Measurements from ENCODE around the gene APLNR.
"Not testable (repeated sequence)": the region's sequence is repeated elsewhere in the genome, so short reads cannot be mapped to it uniquely, and the experiment has no call there.

The APLNR gene

GRCh38 chr11:57237204-57237681, at the start of gene APLNR:
Gene APLNR (minus strand): TSS chr11:57237250. CDS start chr11:57237004, 246 bp downstream.
- no peak for DNase-seq

GRCh38 chr11:57283231-57283990, 46.4 kb upstream of the APLNR start:
- DNase-seq: no peak

GRCh38 chr11:57281546-57281945, 44.5 kb upstream of the APLNR start:
- DNase-seq: not testable (repeated sequence)

GRCh38 chr11:57279116-57279515, 42.1 kb upstream of the APLNR start:
- no peak for DNase-seq

GRCh38 chr11:57278721-57279095, 41.7 kb upstream of the APLNR start:
- no peak for DNase-seq

GRCh38 chr11:57277845-57278720, 41.0 kb upstream of the APLNR start:
- peak; percentile 10 for DNase-seq

GRCh38 chr11:57276971-57277675, 40.1 kb upstream of the APLNR start:
- DNase-seq: no peak

GRCh38 chr11:57276169-57276970, 39.3 kb upstream of the APLNR start:
- no peak for DNase-seq

GRCh38 chr11:57275582-57275981, 38.5 kb upstream of the APLNR start:
- no peak for DNase-seq

GRCh38 chr11:57274904-57275498, 38.0 kb upstream of the APLNR start:
- DNase-seq: no peak

- no peak for DNase-seq
Measured at GRCh38 chr11:57273448-57274058, 36.5 kb upstream of the APLNR start.

- no peak for DNase-seq
Measured at GRCh38 chr11:57269571-57270021, 32.5 kb upstream of the APLNR start.

- DNase-seq: no peak
Measured at GRCh38 chr11:57266157-57266556, 29.1 kb upstream of the APLNR start.

GRCh38 chr11:57263351-57263750, 26.3 kb upstream of the APLNR start:
- no peak for DNase-seq

GRCh38 chr11:57262157-57262556, 25.1 kb upstream of the APLNR start:
- DNase-seq: no peak

GRCh38 chr11:57260937-57261783, 24.1 kb upstream of the APLNR start:
- no peak for DNase-seq

GRCh38 chr11:57256119-57256518, 19.1 kb upstream of the APLNR start:
- no peak for DNase-seq

GRCh38 chr11:57255618-57256017, 18.6 kb upstream of the APLNR start:
- no peak for DNase-seq

- no peak for DNase-seq
Measured at GRCh38 chr11:57254631-57255030, 17.6 kb upstream of the APLNR start.

GRCh38 chr11:57251491-57252104, 14.5 kb upstream of the APLNR start:
- no peak for DNase-seq
